Uterus (tissue), 2 donors: ENCODE results near the gene BORCS6.

Source experiments
- CTCF ChIP-seq, 4 experiments: fragments of 200-600 bp in 2 of 4; fragments of 450-650 bp in 2 of 4; sonication (generic) in 2 of 4; IDR thresholded peaks; one replicate each; pipeline ENCODE4 v1.5.1; 2016 to 2019; ENCODE audit warnings: antibody characterized with exemption in 4 of 4, mild to moderate bottlenecking in 2 of 4, moderate library complexity in 1 of 4
- POLR2A ChIP-seq, 2 donors: fragments of 450-650 bp; IDR thresholded peaks; one replicate each; pipeline ENCODE4 v1.6.1; 2016; ENCODE audit warnings: antibody characterized with exemption in 2 of 2, mild to moderate bottlenecking in 1 of 2, moderate library complexity in 1 of 2

GRCh38 chr17:8142887-8143580 lies 46.9 kb downstream of the BORCS6 start:
- TF ChIP-seq CTCF (IDR thresholded peaks at IDR 0.05) (no peak), POLR2A (IDR thresholded peaks at IDR 0.05) (no peak)
